NK-92 (cell line): ENCODE measurements around the gene DEFB121.
"Not testable (repeated sequence)": the region's sequence is repeated elsewhere in the genome, so short reads cannot be mapped to it uniquely, and the experiment has no call there.

ENCODE experiments used
- DNase-seq: peaks from one replicate; lab custom pipeline; 2025; ENCODE audit not compliant: unreplicated experiment; lab: John Stamatoyannopoulos, UW

The DEFB121 gene

DNA sequence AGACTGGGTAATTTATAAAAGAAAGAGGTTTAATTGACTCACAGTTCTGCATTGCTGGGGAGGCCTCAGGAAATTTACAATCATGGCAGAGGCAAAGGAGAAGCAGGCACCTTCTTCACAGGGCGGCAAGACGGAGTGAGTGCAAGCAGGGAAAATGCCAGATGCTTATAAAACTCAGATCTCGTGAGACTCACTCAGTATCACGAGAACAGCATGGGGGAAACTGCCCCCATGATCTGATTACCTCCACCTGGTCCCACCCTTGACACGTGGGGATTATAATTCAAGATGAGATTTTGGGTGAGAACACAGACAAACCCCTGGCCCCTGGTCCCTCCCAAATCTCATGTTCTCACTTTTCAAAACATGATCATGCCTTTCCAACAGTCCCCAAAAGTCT lies 41.7 kb downstream of the DEFB121 start:
- DNase-seq, result not testable (repeated sequence)

DNA sequence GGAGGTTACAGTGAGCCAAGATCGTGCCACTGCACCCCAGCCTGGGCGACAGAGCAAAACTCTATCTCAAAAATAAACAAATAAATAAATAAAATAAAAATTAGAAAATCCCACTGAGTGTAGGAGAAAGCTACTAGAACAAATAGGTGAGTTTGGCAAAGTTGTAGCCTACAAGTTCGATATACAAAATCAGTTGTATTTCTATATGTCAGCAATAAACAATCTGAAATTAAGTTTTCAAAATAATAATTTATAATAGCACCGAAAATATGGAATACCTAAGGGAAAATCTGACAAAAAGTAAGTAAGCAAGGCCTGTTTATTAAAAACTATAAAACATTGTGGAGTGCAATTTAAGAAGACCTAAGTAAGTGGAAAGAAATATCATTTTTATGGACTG lies 42.7 kb downstream of the DEFB121 start:
- no peak for DNase-seq

DNA sequence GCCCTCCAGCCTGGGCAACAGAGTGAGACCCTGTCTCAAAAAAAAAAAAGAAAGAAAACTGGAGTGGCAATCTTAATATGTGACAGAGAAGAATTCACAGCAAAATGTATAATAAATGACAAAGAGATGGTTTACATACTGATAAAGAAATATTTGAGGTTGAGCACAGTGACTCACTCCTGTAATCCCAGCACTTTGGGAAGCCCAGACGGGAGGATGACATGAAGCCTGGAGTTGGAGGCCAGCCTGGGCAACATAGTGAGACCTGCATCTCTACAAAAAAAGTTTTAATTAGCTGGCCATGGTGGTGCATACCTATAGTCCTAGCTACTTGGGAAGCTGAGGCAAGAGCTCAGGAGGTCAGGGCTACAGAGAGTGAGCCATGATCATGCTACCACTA lies 50.0 kb downstream of the DEFB121 start:
- DNase-seq, result no peak
